Tibial artery (tissue), 4 donors: ENCODE data around the gene ACSBG1.
"Not testable (repeated sequence)": the region's sequence is repeated elsewhere in the genome, so short reads cannot be mapped to it uniquely, and the experiment has no call there.

Source experiments
- DNase-seq, 2 donors: peaks; one replicate each; pipeline ENCODE4 v3.0.0-alpha.2; 2019
- H3K27ac ChIP-seq, 2 donors: fragments of 200-600 bp; sonication (generic) in 1 of 2; 1 replicate in 1 of 2; 2 replicates in 1 of 2; pipeline ENCODE4 v1.5.1; 2018 to 2019; ENCODE audit warnings: mild to moderate bottlenecking in 1 of 2
- H3K27me3 ChIP-seq, 2 donors: fragments of 200-600 bp; sonication (generic) in 1 of 2; one replicate each; pipeline versions ENCODE4 v1.5.1 to v1.6.0; 2016 to 2019
- H3K36me3 ChIP-seq, 3 donors: fragments of 200-600 bp; sonication (generic) in 2 of 3; one replicate each; pipeline ENCODE4 v1.5.1; 2016 to 2019; ENCODE audit warnings: mild to moderate bottlenecking in 2 of 3
- H3K4me1 ChIP-seq, 4 donors: fragments of 200-600 bp; sonication (generic) in 2 of 4; 1 replicate in 3 of 4; 2 replicates in 1 of 4; pipeline ENCODE4 v1.5.1; 2016 to 2019
- H3K4me3 ChIP-seq, 2 donors: fragments of 200-600 bp; sonication (generic) in 1 of 2; 1 replicate in 1 of 2; 2 replicates in 1 of 2; pipeline ENCODE4 v1.5.1; 2018 to 2019; ENCODE audit warnings: mild to moderate bottlenecking in 2 of 2
- H3K9me3 ChIP-seq, 3 donors: fragments of 200-600 bp; sonication (generic) in 1 of 3; one replicate each; pipeline ENCODE4 v1.5.1; 2016 to 2019
- intact Hi-C: fragments of 100-400 bp; cut with DNase I; formaldehyde crosslinking; loops from one replicate; pipeline ENCODE4 v1.15.0; 2023; ENCODE audit warnings: low total_unique reads
- TF ChIP-seq, protein P1 (sequence below), 2 experiments: fragments of 200-600 bp in 1 of 2; fragments of 450-650 bp in 1 of 2; IDR thresholded peaks; one replicate each; pipeline ENCODE4 v1.5.1; 2017 to 2019; ENCODE audit warnings: antibody characterized with exemption in 2 of 2, mild to moderate bottlenecking in 1 of 2, moderate library complexity in 1 of 2

The ACSBG1 gene

DNA sequence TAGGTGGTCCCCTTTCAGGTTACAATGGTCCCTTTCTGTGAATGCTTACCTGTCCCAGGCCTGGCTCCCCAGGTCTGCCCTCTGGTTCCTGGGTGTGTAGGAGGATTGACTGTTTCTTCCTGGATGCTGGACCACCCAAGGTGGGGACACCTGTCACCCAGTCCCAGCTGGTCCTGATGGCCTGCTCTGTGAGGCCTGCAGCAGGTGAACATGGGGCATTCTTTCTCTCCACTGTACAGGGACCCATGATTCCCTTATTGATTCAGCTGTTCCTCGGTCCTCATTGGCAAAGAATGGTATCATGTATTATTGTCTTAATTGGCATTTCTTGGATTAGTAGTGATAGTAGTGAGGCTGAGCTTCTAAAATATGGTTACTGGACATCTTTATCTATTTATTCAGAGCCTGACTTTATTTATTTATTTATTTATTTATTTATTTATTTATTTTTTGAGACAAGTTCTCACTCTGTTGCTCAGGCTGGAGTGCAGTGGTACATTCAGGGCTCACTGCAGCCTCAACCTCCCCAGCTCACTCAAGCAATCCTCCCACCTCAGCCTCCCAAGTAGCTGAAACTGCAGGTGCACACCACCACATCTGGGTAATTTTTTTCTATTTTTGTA is 21.2 kb upstream of the ACSBG1 start:
- DNase-seq: no peak
- H3K4me1 ChIP-seq: no peaks in the 10 kb centered on the region
- TF ChIP-seq, protein P1, sequence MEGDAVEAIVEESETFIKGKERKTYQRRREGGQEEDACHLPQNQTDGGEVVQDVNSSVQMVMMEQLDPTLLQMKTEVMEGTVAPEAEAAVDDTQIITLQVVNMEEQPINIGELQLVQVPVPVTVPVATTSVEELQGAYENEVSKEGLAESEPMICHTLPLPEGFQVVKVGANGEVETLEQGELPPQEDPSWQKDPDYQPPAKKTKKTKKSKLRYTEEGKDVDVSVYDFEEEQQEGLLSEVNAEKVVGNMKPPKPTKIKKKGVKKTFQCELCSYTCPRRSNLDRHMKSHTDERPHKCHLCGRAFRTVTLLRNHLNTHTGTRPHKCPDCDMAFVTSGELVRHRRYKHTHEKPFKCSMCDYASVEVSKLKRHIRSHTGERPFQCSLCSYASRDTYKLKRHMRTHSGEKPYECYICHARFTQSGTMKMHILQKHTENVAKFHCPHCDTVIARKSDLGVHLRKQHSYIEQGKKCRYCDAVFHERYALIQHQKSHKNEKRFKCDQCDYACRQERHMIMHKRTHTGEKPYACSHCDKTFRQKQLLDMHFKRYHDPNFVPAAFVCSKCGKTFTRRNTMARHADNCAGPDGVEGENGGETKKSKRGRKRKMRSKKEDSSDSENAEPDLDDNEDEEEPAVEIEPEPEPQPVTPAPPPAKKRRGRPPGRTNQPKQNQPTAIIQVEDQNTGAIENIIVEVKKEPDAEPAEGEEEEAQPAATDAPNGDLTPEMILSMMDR (IDR thresholded peaks at IDR 0.05): no peak

DNA sequence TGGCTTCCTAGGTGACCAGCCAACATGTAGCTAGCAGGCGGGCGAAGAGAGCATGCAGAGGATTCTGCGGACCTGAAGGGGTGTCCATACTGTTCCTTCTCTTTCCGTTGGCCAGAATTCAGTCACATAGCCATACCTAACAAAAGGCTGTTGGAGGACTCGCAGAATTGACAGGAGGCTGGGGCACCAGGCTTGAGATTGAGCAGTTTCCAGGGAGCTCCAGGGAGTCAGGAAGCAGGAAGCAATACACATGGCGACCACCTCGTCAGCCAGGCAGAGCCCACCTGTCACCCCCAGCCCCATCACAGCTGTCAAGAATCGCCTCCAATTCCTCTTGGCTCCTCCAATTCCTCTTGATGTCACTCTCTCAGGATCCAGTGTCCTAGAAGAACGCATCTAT is 16.8 kb upstream of the ACSBG1 start:
- TF ChIP-seq, protein P1 (IDR thresholded peaks at IDR 0.05): no peak

More for the DNA sequence above, 21.2 kb upstream of the ACSBG1 start:
- Histone ChIP-seq H3K36me3 (no peaks in the 10 kb centered on the region), H3K27ac (no peak overlapping the region), H3K9me3 (no peaks in the 10 kb centered on the region), H3K27me3 (no peaks in the 10 kb centered on the region), H3K4me3 (no peak overlapping the region)
- intact Hi-C loops: no loop called here

DNA sequence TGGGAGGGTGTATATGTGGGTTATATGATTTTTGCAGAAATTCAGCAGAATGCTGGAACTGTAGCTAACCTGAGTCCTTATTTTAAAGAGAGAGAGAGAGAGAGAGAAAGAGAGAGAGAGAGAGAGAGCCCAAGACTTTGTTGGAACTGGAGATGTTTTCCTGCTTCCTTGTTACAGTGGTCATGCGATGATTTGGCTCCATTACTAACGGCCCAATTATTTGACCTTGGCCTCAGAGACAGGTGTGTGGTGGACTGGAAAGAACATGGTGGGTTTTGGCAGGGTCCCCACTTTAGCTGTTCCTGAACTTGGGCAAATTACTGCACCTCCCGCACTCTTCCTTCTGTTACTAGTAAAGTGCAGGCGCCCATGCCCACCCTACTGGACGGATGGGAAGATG is 14.8 kb upstream of the ACSBG1 start:
- TF ChIP-seq, protein P1 (IDR thresholded peaks at IDR 0.05): no peak
- no peak for DNase-seq
- no peaks in the 10 kb centered on the region for H3K9me3 ChIP-seq
- H3K4me3 ChIP-seq: no peak overlapping the region
- H3K27me3 ChIP-seq: no peaks in the 10 kb centered on the region
- H3K4me1 ChIP-seq: no peaks in the 10 kb centered on the region
- intact Hi-C loops: no loop called here
- no peak overlapping the region for H3K27ac ChIP-seq
- H3K36me3 ChIP-seq: no peaks in the 10 kb centered on the region

More for the DNA sequence above, 16.8 kb upstream of the ACSBG1 start:
- intact Hi-C loops: no loop called here
- H3K27me3 ChIP-seq: no peaks in the 10 kb centered on the region
- H3K27ac ChIP-seq: no peak overlapping the region
- H3K4me3 ChIP-seq: no peak overlapping the region
- no peaks in the 10 kb centered on the region for H3K36me3 ChIP-seq
- no peaks in the 10 kb centered on the region for H3K9me3 ChIP-seq
- DNase-seq: no peak
- no peaks in the 10 kb centered on the region for H3K4me1 ChIP-seq

DNA sequence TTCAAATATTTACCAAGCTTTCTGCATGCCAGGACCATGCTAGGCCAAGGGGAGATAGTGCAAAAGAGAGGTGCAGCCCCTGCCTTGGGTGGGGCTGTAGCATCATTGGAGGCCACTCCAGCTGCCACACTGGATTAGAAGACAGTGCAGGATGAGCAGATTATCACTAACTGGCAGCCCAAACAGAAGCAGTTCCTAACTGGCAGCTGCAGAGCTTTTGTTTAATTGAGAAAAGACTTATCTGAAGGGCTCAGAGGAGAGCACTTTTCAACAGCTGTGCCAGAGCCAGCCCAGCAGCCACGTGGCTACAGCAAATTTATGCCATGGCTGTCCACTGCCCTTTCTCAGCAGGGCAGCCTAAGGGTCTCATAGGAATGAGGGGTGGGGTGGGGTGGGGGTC is 13.5 kb upstream of the ACSBG1 start:
- Histone ChIP-seq H3K9me3 (no peaks in the 10 kb centered on the region), H3K27me3 (peaks cover 0 to 6% of the 10 kb centered on the region in 2 donors), H3K27ac (no peak overlapping the region), H3K4me3 (no peak overlapping the region), H3K36me3 (no peaks in the 10 kb centered on the region), H3K4me1 (peaks cover 0 to 4% (median 0%) of the 10 kb centered on the region in 4 donors)
- TF ChIP-seq, protein P1 (IDR thresholded peaks at IDR 0.05): no peak
- intact Hi-C loops: no loop called here
- DNase-seq: no peak

DNA sequence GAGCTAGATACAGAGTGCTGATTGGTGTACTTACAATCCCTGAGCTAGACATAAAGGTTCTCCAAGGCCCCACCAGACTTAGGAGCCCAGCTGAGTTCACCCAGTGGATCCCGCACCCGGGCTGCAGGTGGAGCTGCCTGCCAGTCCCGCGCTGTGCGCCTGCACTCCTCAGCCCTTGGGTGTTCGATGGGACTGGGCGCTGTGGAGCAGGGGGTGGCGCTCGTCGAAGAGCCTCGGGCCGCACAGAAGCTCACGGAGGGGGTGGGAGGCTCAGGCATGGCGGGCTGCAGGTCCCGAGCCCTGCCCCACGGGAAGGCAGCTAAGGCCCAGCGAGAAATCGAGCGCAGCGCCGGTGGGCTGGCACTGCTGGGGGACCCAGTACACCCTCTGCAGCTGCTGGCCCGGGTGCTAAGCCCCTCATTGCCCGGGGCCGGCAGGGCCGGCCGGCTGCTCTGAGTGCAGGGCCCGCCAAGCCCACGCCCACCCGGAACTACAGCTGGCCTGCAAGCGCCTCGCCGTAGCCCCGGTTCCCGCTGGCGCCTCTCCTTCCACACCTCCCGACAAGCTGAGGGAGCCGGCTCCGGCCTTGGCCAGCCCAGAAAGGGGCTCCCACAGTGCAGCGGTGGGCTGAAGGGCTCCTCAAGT is 11.7 kb upstream of the ACSBG1 start:
- DNase-seq, H3K4me3 ChIP-seq, H3K36me3 ChIP-seq, H3K27ac ChIP-seq, H3K4me1 ChIP-seq, intact Hi-C loops, H3K27me3 ChIP-seq, H3K9me3 ChIP-seq: not testable (repeated sequence)

DNA sequence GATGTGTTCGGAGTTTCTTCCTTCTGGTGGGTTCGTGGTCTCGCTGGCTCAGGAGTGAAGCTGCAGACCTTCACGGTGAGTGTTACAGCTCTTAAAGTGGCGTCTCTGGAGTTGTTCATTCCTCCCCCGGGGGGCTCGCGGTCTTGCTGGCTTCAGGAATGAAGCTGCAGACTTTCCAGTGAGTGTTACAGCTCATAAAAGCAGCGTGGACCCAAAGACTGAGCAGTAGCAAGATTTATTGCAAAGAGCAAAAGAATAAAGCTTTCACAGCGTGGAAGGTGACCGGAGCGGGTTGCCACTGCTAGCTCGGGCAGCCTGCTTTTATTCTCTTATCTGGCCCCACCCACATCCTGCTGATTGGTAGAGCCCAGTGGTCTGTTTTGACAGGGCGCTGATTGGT is 11.0 kb upstream of the ACSBG1 start:
- DNase-seq, intact Hi-C loops, H3K9me3 ChIP-seq: not testable (repeated sequence)

More for the DNA sequence above, 11.0 kb upstream of the ACSBG1 start:
- not testable (repeated sequence) for H3K4me3 ChIP-seq, H3K4me1 ChIP-seq, H3K27me3 ChIP-seq, H3K36me3 ChIP-seq, H3K27ac ChIP-seq
